SK-N-SH treated with all-trans-retinoic acid at 6 μM for 48 hours (cell line): ENCODE results near the gene ARID5A.

Experiments
- ATAC-seq: fragments of 200-7000 bp; cut with Tn5 transposase; 3 replicates; pipeline ENCODE4 v1.9.1; 2020; ENCODE audit warnings: mild to moderate bottlenecking, moderate library complexity
- ARNTL ChIP-seq: fragments of 450-650 bp; formaldehyde crosslinking; IDR thresholded peaks from 2 replicates; pipeline ENCODE4 v1.5.0; 2020; ENCODE audit warnings: low read depth, mild to moderate bottlenecking, moderate library complexity, borderline replicate concordance
- CSDC2 ChIP-seq: fragments of 250-450 bp; sonication (Bioruptor Pico); IDR thresholded peaks from 2 replicates; pipeline ENCODE4 v1.5.0; 2020; ENCODE audit warnings: mild to moderate bottlenecking, moderate library complexity
- CSRNP3 ChIP-seq: fragments of 250-450 bp; sonication (Bioruptor Pico); IDR thresholded peaks from 2 replicates; pipeline ENCODE4 v1.5.1; 2021; ENCODE audit warnings: mild to moderate bottlenecking, moderate library complexity
- ESRRG ChIP-seq: fragments of 250-450 bp; sonication (Bioruptor Pico); IDR thresholded peaks from 2 replicates; pipeline ENCODE4 v1.6.1; 2021; ENCODE audit warnings: mild to moderate bottlenecking
- GLIS3 ChIP-seq: fragments of 250-450 bp; sonication (Bioruptor Pico); IDR thresholded peaks from 2 replicates; pipeline ENCODE4 v1.5.0; 2020; ENCODE audit warnings: mild to moderate bottlenecking, moderate library complexity
- OSR1 ChIP-seq: fragments of 250-450 bp; sonication (Bioruptor Pico); IDR thresholded peaks from 2 replicates; pipeline ENCODE4 v1.8.0; 2022; ENCODE audit warnings: moderate library complexity, mild to moderate bottlenecking, inconsistent platforms
- PATZ1 ChIP-seq: fragments of 250-450 bp; sonication (Bioruptor Pico); IDR thresholded peaks from 2 replicates; pipeline ENCODE4 v1.8.0; 2020; ENCODE audit warnings: mild to moderate bottlenecking, moderate library complexity, borderline replicate concordance
- POU6F1 ChIP-seq: fragments of 250-450 bp; sonication (Bioruptor Pico); IDR thresholded peaks from 2 replicates; pipeline ENCODE4 v1.8.0; 2021; ENCODE audit warnings: low read depth, mild to moderate bottlenecking, moderate library complexity, borderline replicate concordance
- PPARA ChIP-seq: fragments of 250-450 bp; sonication (Bioruptor Pico); IDR thresholded peaks from 2 replicates; pipeline ENCODE4 v1.5.0; 2020; ENCODE audit warnings: mild to moderate bottlenecking, borderline replicate concordance
- RARB ChIP-seq: fragments of 250-450 bp; sonication (Bioruptor Pico); IDR thresholded peaks from 2 replicates; pipeline ENCODE4 v1.8.0; 2021; ENCODE audit warnings: mild to moderate bottlenecking, moderate library complexity
- TCF4 ChIP-seq: fragments of 250-450 bp; sonication (Bioruptor Pico); IDR thresholded peaks from 2 replicates; pipeline ENCODE4 v1.8.0; 2021; ENCODE audit warnings: mild to moderate bottlenecking, moderate library complexity, borderline replicate concordance
- ZC3H10 ChIP-seq: fragments of 250-450 bp; sonication (Bioruptor Pico); IDR thresholded peaks from 2 replicates; pipeline ENCODE4 v1.5.1; 2021; ENCODE audit warnings: mild to moderate bottlenecking, moderate library complexity
- ZFP3 ChIP-seq: fragments of 250-450 bp; sonication (Bioruptor Pico); IDR thresholded peaks from 2 replicates; pipeline ENCODE4 v1.5.0; 2020; ENCODE audit warnings: mild to moderate bottlenecking, moderate library complexity
- ZFP30 ChIP-seq: fragments of 450-650 bp; formaldehyde crosslinking; IDR thresholded peaks from 2 replicates; pipeline ENCODE4 v1.5.0; 2022; ENCODE audit warnings: mild to moderate bottlenecking, moderate library complexity
- ZNF565 ChIP-seq: fragments of 450-650 bp; formaldehyde crosslinking; conservative IDR thresholded peaks from 2 replicates; pipeline ENCODE4 v1.5.0; 2020; ENCODE audit warnings: low read depth, mild to moderate bottlenecking, moderate library complexity
- ZNF70 ChIP-seq: fragments of 450-650 bp; formaldehyde crosslinking; IDR thresholded peaks from 2 replicates; pipeline ENCODE4 v1.5.0; 2020; ENCODE audit warnings: mild to moderate bottlenecking, moderate library complexity
- ZNF8 ChIP-seq: fragments of 450-650 bp; formaldehyde crosslinking; IDR thresholded peaks from 2 replicates; pipeline ENCODE4 v1.5.0; 2020; ENCODE audit warnings: mild to moderate bottlenecking, moderate library complexity
- TF ChIP-seq, protein P1 (sequence below): fragments of 250-450 bp; sonication (Bioruptor Pico); IDR thresholded peaks from 2 replicates; pipeline ENCODE4 v1.5.1; 2020; ENCODE audit warnings: low read depth, mild to moderate bottlenecking, moderate library complexity

The ARID5A gene

DNA sequence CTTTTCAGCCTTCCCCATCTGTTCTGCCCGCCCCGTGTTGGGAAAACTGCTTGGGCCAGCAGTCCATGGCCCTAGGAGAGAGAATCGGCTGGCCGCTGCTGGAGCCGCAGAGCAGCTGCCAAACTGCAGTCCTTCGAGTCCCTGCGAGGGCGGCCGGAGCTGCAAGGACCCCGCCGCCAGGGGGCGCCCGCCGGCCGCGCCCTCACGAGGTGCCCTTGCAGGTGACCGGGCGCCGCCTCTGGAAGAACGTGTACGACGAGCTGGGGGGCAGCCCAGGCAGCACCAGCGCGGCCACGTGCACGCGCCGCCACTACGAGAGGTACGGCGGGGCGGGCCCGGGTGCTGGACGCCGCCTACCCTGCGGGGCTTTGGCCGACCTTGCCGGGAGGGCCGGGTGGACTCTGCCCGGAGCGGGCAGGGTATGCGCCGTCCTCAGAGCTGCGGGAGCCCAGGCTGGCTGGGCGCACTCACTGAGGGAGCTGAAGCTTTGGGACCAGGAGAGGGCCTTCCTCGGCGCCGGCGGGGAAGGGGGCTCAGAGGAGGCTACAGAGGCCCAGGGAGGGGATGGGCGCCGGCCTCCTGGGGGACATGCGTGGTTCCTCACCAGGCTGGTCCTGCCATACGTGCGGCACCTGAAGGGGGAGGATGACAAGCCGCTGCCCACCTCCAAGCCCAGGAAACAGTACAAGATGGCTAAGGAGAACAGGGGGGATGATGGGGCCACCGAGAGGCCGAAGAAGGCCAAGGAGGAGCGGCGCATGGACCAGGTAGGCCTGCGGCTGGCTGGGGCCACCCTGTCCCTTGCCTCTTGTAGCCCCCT is 13.6 kb downstream of the ARID5A start:
- ATAC-seq = no peak
- TF ChIP-seq POU6F1 (no peak), CSRNP3 (no peak), TCF4 (CRISPR knock-in tag) (no peak), GLIS3 (CRISPR knock-in tag) (no peak), ZNF565 (no peak), ZFP30 (CRISPR knock-in tag) (no peak), ZC3H10 (CRISPR knock-in tag) (no peak), ZNF8 (CRISPR knock-in tag) (no peak), ARNTL (CRISPR knock-in tag) (no peak), OSR1 (no peak)

- ATAC-seq = no peak
- TF ChIP-seq CSDC2 (no peak), ZNF70 (CRISPR knock-in tag) (no peak)
Measured at GRCh38 chr2:96550787-96551604, 14.4 kb downstream of the ARID5A start.

DNA sequence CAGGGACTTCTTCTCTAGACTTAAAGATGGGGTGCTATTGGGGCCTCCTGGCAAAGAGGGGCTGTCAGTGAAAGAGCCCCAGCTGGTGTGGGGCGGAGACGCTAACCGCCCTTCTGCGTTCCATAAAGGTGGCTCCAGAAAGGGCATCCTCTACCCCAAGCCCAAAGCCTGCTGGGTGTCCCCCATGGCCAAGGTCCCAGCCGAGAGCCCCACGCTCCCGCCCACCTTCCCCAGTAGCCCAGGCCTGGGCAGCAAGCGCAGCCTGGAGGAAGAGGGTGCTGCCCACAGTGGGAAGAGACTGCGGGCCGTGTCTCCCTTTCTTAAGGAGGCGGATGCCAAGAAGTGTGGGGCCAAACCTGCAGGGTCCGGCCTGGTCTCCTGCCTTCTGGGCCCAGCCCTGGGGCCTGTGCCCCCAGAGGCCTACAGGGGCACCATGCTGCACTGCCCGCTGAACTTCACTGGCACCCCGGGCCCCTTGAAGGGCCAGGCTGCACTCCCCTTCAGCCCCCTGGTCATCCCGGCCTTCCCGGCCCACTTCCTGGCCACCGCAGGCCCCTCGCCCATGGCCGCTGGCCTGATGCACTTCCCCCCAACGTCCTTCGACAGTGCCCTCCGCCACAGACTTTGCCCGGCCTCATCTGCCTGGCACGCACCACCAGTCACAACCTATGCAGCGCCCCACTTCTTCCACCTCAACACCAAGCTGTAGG is 15.2 kb downstream of the ARID5A start:
- no peak for ATAC-seq
- TF ChIP-seq ESRRG (CRISPR knock-in tag) (no peak), OSR1 (no peak), PATZ1 (CRISPR knock-in tag) (no peak), CSDC2 (no peak), ZNF70 (CRISPR knock-in tag) (no peak), ARNTL (CRISPR knock-in tag) (no peak), RARB (no peak), CSRNP3 (no peak)
- TF ChIP-seq, protein P1, sequence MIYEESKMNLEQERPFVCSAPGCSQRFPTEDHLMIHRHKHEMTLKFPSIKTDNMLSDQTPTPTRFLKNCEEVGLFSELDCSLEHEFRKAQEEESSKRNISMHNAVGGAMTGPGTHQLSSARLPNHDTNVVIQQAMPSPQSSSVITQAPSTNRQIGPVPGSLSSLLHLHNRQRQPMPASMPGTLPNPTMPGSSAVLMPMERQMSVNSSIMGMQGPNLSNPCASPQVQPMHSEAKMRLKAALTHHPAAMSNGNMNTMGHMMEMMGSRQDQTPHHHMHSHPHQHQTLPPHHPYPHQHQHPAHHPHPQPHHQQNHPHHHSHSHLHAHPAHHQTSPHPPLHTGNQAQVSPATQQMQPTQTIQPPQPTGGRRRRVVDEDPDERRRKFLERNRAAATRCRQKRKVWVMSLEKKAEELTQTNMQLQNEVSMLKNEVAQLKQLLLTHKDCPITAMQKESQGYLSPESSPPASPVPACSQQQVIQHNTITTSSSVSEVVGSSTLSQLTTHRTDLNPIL = no peak

DNA sequence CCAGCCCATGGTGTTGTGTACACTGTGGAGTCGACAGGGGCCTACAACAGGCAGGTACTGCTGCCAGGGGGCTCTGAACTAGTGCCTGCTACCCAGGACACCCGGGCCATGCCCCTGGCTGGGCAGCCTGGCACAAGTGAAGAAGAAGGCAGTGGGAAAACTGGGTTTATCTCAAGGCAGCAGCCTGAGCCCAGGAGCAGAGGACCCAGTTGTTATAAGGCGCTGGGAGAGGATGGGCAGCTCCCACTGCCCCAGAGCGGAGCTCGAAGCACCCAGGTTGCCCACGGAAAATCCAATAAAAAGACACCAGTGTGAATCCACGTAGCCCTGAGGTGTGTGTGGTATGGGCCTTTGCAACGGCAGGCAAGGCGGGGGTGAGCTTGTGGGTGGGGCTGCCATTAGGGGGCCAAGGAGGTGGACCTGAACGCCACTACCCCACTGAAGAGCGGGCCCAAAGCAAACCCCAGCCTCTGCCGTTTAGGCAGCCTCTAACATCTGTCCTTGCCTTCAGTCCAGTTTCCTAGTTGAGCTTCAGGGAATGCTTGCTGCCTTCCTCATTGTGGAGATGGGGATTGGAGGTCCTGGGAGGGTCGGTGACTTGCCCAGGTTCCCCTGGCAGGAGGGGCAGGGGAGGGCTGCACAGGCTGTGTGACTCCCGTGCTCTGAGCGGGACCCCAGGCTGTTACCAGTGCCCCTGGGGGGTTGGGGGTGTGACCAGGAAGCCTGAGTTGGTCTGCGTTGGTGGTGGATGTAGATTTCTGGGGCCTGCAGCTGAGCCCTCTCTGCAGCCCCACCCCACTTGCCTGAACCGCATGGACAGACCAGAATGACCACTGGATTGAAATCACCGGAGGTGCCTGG is 16.0 kb downstream of the ARID5A start:
- ATAC-seq = no peak
- no peak for TF ChIP-seq GLIS3 (CRISPR knock-in tag)
- TF ChIP-seq, protein P1 = no peak
- TF ChIP-seq PPARA (CRISPR knock-in tag) = no peak
- no peak for TF ChIP-seq OSR1
- no peak for TF ChIP-seq ESRRG (CRISPR knock-in tag)
- TF ChIP-seq POU6F1 = no peak
- no peak for TF ChIP-seq ARNTL (CRISPR knock-in tag)
- TF ChIP-seq ZNF565 = no peak
- no peak for TF ChIP-seq ZC3H10 (CRISPR knock-in tag)
- no peak for TF ChIP-seq ZFP3
